Naive B cell (primary cell): ENCODE data around the gene TMEM45A. TPM values are rescaled to one million over a fixed set of nuclear protein-coding genes. Genes with fewer than 3 reads are reported as not detected.
"Not testable (repeated sequence)": the region's sequence is repeated elsewhere in the genome, so short reads cannot be mapped to it uniquely, and the experiment has no call there.

Source experiments
- ATAC-seq, 2 donors: fragments of 150-1000 bp; cut with Tn5 transposase; 2 replicates each; pipeline ENCODE4 v1.10.0; 2021; ENCODE audit warnings: low read depth in 2 of 2, mild to moderate bottlenecking in 2 of 2, moderate library complexity in 2 of 2
- DNase-seq: peaks from one replicate; pipeline ENCODE4 v3.0.0; 2022
- H3K27ac Mint-ChIP-seq, 6 donors: one replicate each; pipeline ENCODE4 v1.8.0; 2020 to 2022; ENCODE audit warnings: mild to moderate bottlenecking in 6 of 6, mixed read lengths in 6 of 6, moderate library complexity in 5 of 6, inconsistent platforms in 2 of 6
- H3K27me3 Mint-ChIP-seq, 3 donors: one replicate each; pipeline ENCODE4 v1.8.0; 2021 to 2022; ENCODE audit warnings: mixed read lengths in 3 of 3, mild to moderate bottlenecking in 1 of 3
- H3K36me3 Mint-ChIP-seq, 2 donors: one replicate each; pipeline ENCODE4 v1.8.0; 2020 to 2022; ENCODE audit warnings: mixed read lengths in 2 of 2, inconsistent platforms in 1 of 2, mild to moderate bottlenecking in 1 of 2
- H3K4me1 Mint-ChIP-seq, 3 donors: one replicate each; pipeline ENCODE4 v1.8.0; 2020 to 2022; ENCODE audit warnings: mixed read lengths in 3 of 3, inconsistent platforms in 1 of 3, mild to moderate bottlenecking in 1 of 3, moderate library complexity in 1 of 3
- H3K4me3 Mint-ChIP-seq, 8 donors: one replicate each; pipeline ENCODE4 v1.8.0; 2020 to 2022; ENCODE audit warnings: mild to moderate bottlenecking in 8 of 8, mixed read lengths in 8 of 8, moderate library complexity in 8 of 8, inconsistent platforms in 2 of 8
- H3K9me3 Mint-ChIP-seq, 7 donors: one replicate each; pipeline ENCODE4 v1.8.0; 2020 to 2022; ENCODE audit warnings: mixed read lengths in 7 of 7, mild to moderate bottlenecking in 5 of 7, inconsistent platforms in 2 of 7, moderate library complexity in 1 of 7
- polyA plus RNA-seq, 6 donors: library from polyadenylated mRNA; unstranded; fragments of 300-500 nt; fragmentation: Illumina TruSeq; gene quantifications; one replicate each; pipeline ENCODE4 v1.2.3, GENCODE V29; 2021; ENCODE audit warnings: low read depth in 6 of 6

The TMEM45A gene
- polyA plus RNA-seq, 6 donors from 2014 or later: 0.05 TPM; not detected in 5

DNA sequence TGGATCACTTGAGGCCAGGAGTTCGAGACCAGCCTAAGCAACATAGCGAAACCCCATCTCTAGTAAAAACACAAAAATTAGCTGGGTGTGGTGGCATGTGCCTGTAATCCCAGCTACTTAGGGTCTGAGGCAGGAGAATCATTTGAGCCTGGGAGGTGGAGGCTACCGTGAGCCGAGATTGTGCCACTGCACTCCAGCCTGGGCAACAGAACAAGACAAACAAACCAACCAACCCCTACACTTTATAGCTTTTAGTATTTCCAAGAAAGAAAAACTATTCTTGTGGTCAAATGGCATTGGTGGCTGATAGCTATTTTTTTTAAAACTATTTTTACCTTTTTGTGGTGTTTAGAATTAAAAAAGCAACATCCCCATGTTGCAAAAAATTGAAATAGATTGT lies 7.2 kb downstream of the TMEM45A start:
- DNase-seq (no peak), ATAC-seq (no peak)
- Mint-ChIP-seq H3K36me3 (no peaks in the 10 kb centered on the region), H3K27me3 (peaks cover 23 to 46% (median 27%) of the 10 kb centered on the region in 3 donors), H3K4me1 (peaks cover 0 to 13% (median 6%) of the 10 kb centered on the region in 3 donors), H3K27ac (no peak overlapping the region), H3K9me3 (no peaks in the 10 kb centered on the region), H3K4me3 (no peak overlapping the region)

DNA sequence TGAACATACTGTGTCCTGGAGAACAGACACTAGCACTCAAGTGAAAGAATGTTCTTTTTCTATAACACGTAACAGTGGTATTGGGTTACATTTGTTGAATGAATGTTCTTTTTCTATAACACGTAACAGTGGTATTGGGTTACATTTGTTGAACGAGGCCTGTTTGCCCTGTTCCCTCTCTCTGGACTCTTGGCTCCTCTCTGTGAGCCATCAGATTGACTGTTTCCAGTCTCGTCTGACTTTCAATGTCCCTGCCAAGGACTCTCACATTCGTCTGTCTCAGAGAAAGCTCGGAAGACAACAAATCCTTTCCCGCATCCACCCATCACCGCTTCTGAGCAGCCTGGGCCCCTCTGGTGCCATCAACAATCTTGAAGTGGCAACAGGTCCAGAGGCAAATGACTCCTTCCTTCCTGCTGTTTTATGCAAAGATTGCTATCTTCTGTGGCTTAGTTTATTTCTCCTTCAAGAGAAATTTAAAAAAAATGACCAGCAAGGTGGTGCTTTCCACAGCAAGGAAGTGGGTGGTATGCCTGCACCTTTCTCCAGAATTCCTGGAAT lies 8.0 kb downstream of the TMEM45A start:
- no peak overlapping the region for H3K4me3 Mint-ChIP-seq
- ATAC-seq: no peak

GRCh38 chr3:100503448-100503847 lies 11.0 kb downstream of the TMEM45A start:
- peaks cover 0 to 4% (median 0%) of the 10 kb centered on the region in 7 donors for H3K9me3 Mint-ChIP-seq
- DNase-seq (no peak), ATAC-seq (no peak)
- H3K27ac Mint-ChIP-seq: no peak overlapping the region
- peaks cover 0 to 4% of the 10 kb centered on the region in 2 donors for H3K36me3 Mint-ChIP-seq
- H3K27me3 Mint-ChIP-seq: peaks cover 27 to 60% (median 35%) of the 10 kb centered on the region in 3 donors
- H3K4me1 Mint-ChIP-seq: no peaks in the 10 kb centered on the region
- no peak overlapping the region for H3K4me3 Mint-ChIP-seq

More for the DNA sequence above, 8.0 kb downstream of the TMEM45A start:
- peaks cover 0 to 10% (median 6%) of the 10 kb centered on the region in 3 donors for H3K4me1 Mint-ChIP-seq
- H3K9me3 Mint-ChIP-seq: no peaks in the 10 kb centered on the region
- H3K36me3 Mint-ChIP-seq: no peaks in the 10 kb centered on the region
- H3K27me3 Mint-ChIP-seq: peaks cover 20 to 46% (median 25%) of the 10 kb centered on the region in 3 donors
- DNase-seq: no peak
- H3K27ac Mint-ChIP-seq: no peak overlapping the region

- Mint-ChIP-seq H3K4me3 (no peak overlapping the region), H3K4me1 (no peaks in the 10 kb centered on the region), H3K9me3 (peaks cover 0 to 13% (median 0%) of the 10 kb centered on the region in 7 donors), H3K27me3 (peaks cover 37 to 68% (median 47%) of the 10 kb centered on the region in 3 donors), H3K36me3 (peaks cover 0 to 4% of the 10 kb centered on the region in 2 donors), H3K27ac (no peak overlapping the region)
- no peak for ATAC-seq
- no peak for DNase-seq
These were observed 13.9 kb downstream of the TMEM45A start for GRCh38 chr3:100506355-100506754.

DNA sequence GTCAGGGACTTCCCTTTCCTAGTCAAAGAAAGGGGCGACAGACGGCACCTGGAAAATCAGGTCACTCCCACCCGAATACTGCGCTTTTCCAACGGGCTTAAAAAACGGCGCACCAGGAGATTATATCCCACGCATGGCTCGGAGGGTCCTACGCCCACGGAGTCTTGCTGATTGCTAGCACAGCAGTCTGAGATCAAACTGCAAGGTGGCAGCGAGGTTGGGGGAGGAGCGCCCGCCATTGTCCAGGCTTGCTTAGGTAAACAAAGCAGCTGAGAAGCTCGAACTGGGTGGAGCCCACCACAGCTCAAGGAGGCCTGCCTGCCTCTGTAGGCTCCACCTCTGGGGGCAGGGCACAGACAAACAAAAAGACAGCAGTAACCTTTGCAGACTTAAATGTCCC lies 17.4 kb downstream of the TMEM45A start:
- Mint-ChIP-seq H3K27me3 (peaks cover 24 to 41% (median 41%) of the 10 kb centered on the region in 3 donors), H3K9me3 (peaks cover 0 to 13% (median 2%) of the 10 kb centered on the region in 7 donors)
- H3K4me1 Mint-ChIP-seq, DNase-seq, H3K36me3 Mint-ChIP-seq, H3K4me3 Mint-ChIP-seq, H3K27ac Mint-ChIP-seq, ATAC-seq: not testable (repeated sequence)

GRCh38 chr3:100516232-100516631 lies 23.8 kb downstream of the TMEM45A start:
- Mint-ChIP-seq H3K4me3 (no peak overlapping the region), H3K4me1 (no peaks in the 10 kb centered on the region), H3K9me3 (peaks cover 0 to 5% (median 0%) of the 10 kb centered on the region in 7 donors), H3K36me3 (no peaks in the 10 kb centered on the region), H3K27ac (no peak overlapping the region), H3K27me3 (no peaks in the 10 kb centered on the region)
- DNase-seq: no peak
- ATAC-seq: no peak

GRCh38 chr3:100516838-100517237 lies 24.4 kb downstream of the TMEM45A start:
- Mint-ChIP-seq H3K27ac (no peak overlapping the region), H3K9me3 (peaks cover 0 to 4% (median 0%) of the 10 kb centered on the region in 7 donors), H3K4me1 (no peaks in the 10 kb centered on the region), H3K4me3 (no peak overlapping the region), H3K27me3 (no peaks in the 10 kb centered on the region), H3K36me3 (no peaks in the 10 kb centered on the region)
- DNase-seq (no peak), ATAC-seq (no peak)

- no peak for DNase-seq
- Mint-ChIP-seq H3K4me1 (no peaks in the 10 kb centered on the region), H3K27ac (no peak overlapping the region), H3K4me3 (no peak overlapping the region), H3K9me3 (peaks cover 0 to 4% (median 0%) of the 10 kb centered on the region in 7 donors), H3K36me3 (no peaks in the 10 kb centered on the region), H3K27me3 (no peaks in the 10 kb centered on the region)
- no peak for ATAC-seq
These were observed 24.9 kb downstream of the TMEM45A start for GRCh38 chr3:100517276-100517675.

DNA sequence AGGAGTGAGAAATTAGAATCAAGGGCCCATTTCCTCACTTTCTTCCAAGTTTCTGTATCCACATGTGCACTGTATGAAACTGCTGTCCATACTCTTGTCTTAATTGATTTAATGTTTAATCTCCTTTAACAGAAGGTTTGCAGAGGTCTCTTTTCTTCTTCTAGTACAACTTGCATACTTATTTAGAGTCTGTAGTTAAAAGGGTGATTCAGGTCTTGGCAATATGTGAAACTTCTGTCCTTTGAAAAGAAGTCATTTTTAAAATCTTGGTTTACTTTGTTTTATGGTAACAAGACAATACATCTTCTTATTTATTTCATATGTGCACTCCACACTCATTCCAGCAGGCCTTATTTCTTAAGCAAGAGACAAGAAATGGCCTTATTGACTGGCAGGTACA lies 25.8 kb downstream of the TMEM45A start:
- H3K4me3 Mint-ChIP-seq: no peak overlapping the region
- DNase-seq: no peak
- no peak overlapping the region for H3K27ac Mint-ChIP-seq
- no peak for ATAC-seq
- H3K9me3 Mint-ChIP-seq: peaks cover 0 to 4% (median 0%) of the 10 kb centered on the region in 7 donors
- H3K27me3 Mint-ChIP-seq: peaks cover 0 to 2% (median 1%) of the 10 kb centered on the region in 3 donors
- H3K4me1 Mint-ChIP-seq: no peaks in the 10 kb centered on the region
- H3K36me3 Mint-ChIP-seq: no peaks in the 10 kb centered on the region

DNA sequence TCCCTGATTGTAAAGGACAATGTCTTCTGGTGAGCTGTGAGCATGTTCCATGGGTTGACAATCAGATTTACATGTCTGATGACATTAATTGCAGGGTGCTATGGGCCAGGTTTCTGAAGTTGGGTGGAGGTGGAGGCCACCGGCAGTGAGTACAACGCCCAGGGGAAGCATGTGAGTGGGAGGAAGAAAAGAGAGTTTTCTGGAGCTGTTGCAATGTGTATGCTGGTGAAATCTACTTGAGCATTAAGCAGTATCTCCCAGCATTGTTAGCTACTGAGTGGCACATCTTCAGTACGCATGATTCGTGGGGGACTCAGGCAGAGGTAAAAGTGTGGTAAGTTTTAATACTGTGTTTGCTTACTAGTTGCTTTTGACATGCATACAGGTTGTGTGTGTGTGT lies 26.6 kb downstream of the TMEM45A start:
- H3K27ac Mint-ChIP-seq: peak overlapping the region in 1 of 6 donors; percentile 74
- no peaks in the 10 kb centered on the region for H3K36me3 Mint-ChIP-seq
- peaks cover 0 to 3% (median 0%) of the 10 kb centered on the region in 7 donors for H3K9me3 Mint-ChIP-seq
- ATAC-seq: no peak
- H3K4me3 Mint-ChIP-seq: no peak overlapping the region
- no peaks in the 10 kb centered on the region for H3K4me1 Mint-ChIP-seq
- DNase-seq: no peak
- H3K27me3 Mint-ChIP-seq: peaks cover 0 to 9% (median 4%) of the 10 kb centered on the region in 3 donors

- Mint-ChIP-seq H3K27me3 (peaks cover 4 to 29% (median 6%) of the 10 kb centered on the region in 3 donors), H3K27ac (peak overlapping the region in 1 of 6 donors; percentile 65), H3K4me1 (no peaks in the 10 kb centered on the region), H3K4me3 (no peak overlapping the region), H3K36me3 (no peaks in the 10 kb centered on the region), H3K9me3 (peaks cover 0 to 3% (median 0%) of the 10 kb centered on the region in 7 donors)
- ATAC-seq: no peak
- no peak for DNase-seq
These were observed 29.0 kb downstream of the TMEM45A start for GRCh38 chr3:100521439-100521845.

DNA sequence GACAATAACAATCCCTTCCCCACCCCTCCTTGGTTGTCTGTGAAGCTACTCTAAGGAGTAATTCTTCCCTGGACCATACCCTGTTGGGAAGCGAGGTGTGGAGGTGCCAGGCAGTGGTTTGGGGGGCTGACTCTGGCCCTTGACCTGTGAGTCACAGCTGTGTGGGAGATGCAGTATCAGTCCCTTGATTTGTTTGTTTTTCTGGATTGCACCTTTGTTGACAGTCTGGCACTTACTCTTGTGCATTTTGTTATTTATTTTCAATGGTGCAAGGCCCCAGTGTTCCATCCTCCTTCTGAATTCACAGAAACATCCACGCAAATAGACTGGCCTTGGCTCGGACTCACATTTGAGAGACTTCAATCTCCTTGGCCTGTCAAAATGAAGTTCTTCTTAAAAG lies 29.7 kb downstream of the TMEM45A start:
- DNase-seq: no peak
- no peaks in the 10 kb centered on the region for H3K4me1 Mint-ChIP-seq
- no peak overlapping the region for H3K4me3 Mint-ChIP-seq
- peaks cover 4 to 30% (median 6%) of the 10 kb centered on the region in 3 donors for H3K27me3 Mint-ChIP-seq
- no peak overlapping the region for H3K27ac Mint-ChIP-seq
- peaks cover 0 to 3% (median 0%) of the 10 kb centered on the region in 7 donors for H3K9me3 Mint-ChIP-seq
- no peaks in the 10 kb centered on the region for H3K36me3 Mint-ChIP-seq
- no peak for ATAC-seq

GRCh38 chr3:100523050-100523760 lies 30.8 kb downstream of the TMEM45A start:
- ATAC-seq (no peak), DNase-seq (no peak)
- no peak overlapping the region for H3K4me3 Mint-ChIP-seq
- H3K27me3 Mint-ChIP-seq: peaks cover 4 to 30% (median 8%) of the 10 kb centered on the region in 3 donors
- peaks cover 0 to 3% (median 0%) of the 10 kb centered on the region in 7 donors for H3K9me3 Mint-ChIP-seq
- H3K27ac Mint-ChIP-seq: no peak overlapping the region
- no peaks in the 10 kb centered on the region for H3K36me3 Mint-ChIP-seq
- H3K4me1 Mint-ChIP-seq: no peaks in the 10 kb centered on the region
